H9 (cell line): ENCODE data around the gene HS6ST2. TPM values are rescaled to one million over a fixed set of nuclear protein-coding genes. Genes with fewer than 3 reads are reported as not detected.

Experiments
- DNase-seq: peaks from one replicate; pipeline ENCODE4 v3.0.0-alpha.2; 2017
- H2AFZ ChIP-seq: one replicate; pipeline ENCODE4 v1.6.1; 2013; ENCODE audit warnings: mild to moderate bottlenecking, low read length, control low read depth, moderate library complexity
- H2AK5ac ChIP-seq: 2 replicates; pipeline ENCODE4 v1.6.1; 2013; ENCODE audit warnings: low read length, control low read depth, mixed read lengths; ENCODE audit not compliant: insufficient read length
- H2BK120ac ChIP-seq: one replicate; pipeline ENCODE4 v1.6.1; 2013; ENCODE audit warnings: low read depth, mild to moderate bottlenecking, low read length, control low read depth, inconsistent platforms; ENCODE audit not compliant: poor library complexity, severe bottlenecking
- H2BK12ac ChIP-seq: 2 replicates; pipeline ENCODE4 v1.6.1; 2013; ENCODE audit warnings: low read length, control low read depth, mixed read lengths, low read depth; ENCODE audit not compliant: insufficient read length
- H2BK15ac ChIP-seq: 2 replicates; pipeline ENCODE4 v1.6.1; 2013; ENCODE audit warnings: low read depth, low read length, control low read depth
- H2BK20ac ChIP-seq: one replicate; pipeline ENCODE4 v1.6.1; 2013; ENCODE audit warnings: low read depth, mild to moderate bottlenecking, low read length, control low read depth, inconsistent platforms; ENCODE audit not compliant: poor library complexity, severe bottlenecking
- H2BK5ac ChIP-seq: 2 replicates; pipeline ENCODE4 v1.6.1; 2013; ENCODE audit warnings: low read length, control low read depth, mixed read lengths; ENCODE audit not compliant: insufficient read length
- H3K14ac ChIP-seq: 2 replicates; pipeline ENCODE4 v1.6.1; 2013; ENCODE audit warnings: low read length, control low read depth; ENCODE audit not compliant: insufficient read depth
- H3K18ac ChIP-seq: 2 replicates; pipeline ENCODE4 v1.6.1; 2013; ENCODE audit warnings: low read depth, mild to moderate bottlenecking, mixed read lengths, low read length, control low read depth; ENCODE audit not compliant: insufficient read length
- H3K23ac ChIP-seq: 2 replicates; pipeline ENCODE4 v1.6.1; 2013; ENCODE audit warnings: low read length, control low read depth, mixed read lengths, low read depth; ENCODE audit not compliant: insufficient read length
- H3K23me2 ChIP-seq: 2 replicates; pipeline ENCODE4 v1.6.1; 2013; ENCODE audit warnings: low read depth, mild to moderate bottlenecking, mixed read lengths, low read length, control low read depth; ENCODE audit not compliant: insufficient read length, poor library complexity, severe bottlenecking
- H3K27ac ChIP-seq: 2 replicates; pipeline ENCODE4 v1.5.1; 2013; ENCODE audit warnings: low read length, control low read depth, mixed read lengths, low read depth; ENCODE audit not compliant: insufficient read length
- H3K27me3 ChIP-seq: 2 replicates; pipeline ENCODE4 v1.6.1; 2013; ENCODE audit warnings: low read length, control low read depth, inconsistent platforms; ENCODE audit not compliant: insufficient read depth
- H3K4ac ChIP-seq: 2 replicates; pipeline ENCODE4 v1.6.1; 2013; ENCODE audit warnings: low read depth, mild to moderate bottlenecking, control low read depth, inconsistent platforms, low read length, moderate library complexity
- H3K4me1 ChIP-seq: 2 replicates; pipeline ENCODE4 v1.6.1; 2013; ENCODE audit warnings: low read length, control low read depth, inconsistent platforms; ENCODE audit not compliant: insufficient read depth
- H3K4me2 ChIP-seq: 2 replicates; pipeline ENCODE4 v1.6.1; 2013; ENCODE audit warnings: low read length, control low read depth, mixed read lengths; ENCODE audit not compliant: insufficient read length, insufficient read depth
- H3K56ac ChIP-seq: 2 replicates; pipeline ENCODE4 v1.6.1; 2013; ENCODE audit warnings: low read depth, mild to moderate bottlenecking, mixed read lengths, low read length, control low read depth; ENCODE audit not compliant: insufficient read length
- H3K79me1 ChIP-seq: 2 replicates; pipeline ENCODE4 v1.6.1; 2013; ENCODE audit warnings: low read depth, mild to moderate bottlenecking, moderate library complexity, low read length, control low read depth, inconsistent platforms; ENCODE audit not compliant: insufficient read depth, poor library complexity, severe bottlenecking
- H3K79me2 ChIP-seq: 2 replicates; pipeline ENCODE4 v1.6.1; 2013; ENCODE audit warnings: low read length, control low read depth, inconsistent platforms; ENCODE audit not compliant: insufficient read depth
- H3K9ac ChIP-seq: 2 replicates; pipeline ENCODE4 v1.6.1; 2013; ENCODE audit warnings: low read length, control low read depth, mixed read lengths; ENCODE audit not compliant: insufficient read length; ENCODE audit errors: extremely low read depth
- H3K9me3 ChIP-seq: one replicate; pipeline ENCODE4 v1.6.1; 2013; ENCODE audit warnings: low read depth, low read length, inconsistent platforms; ENCODE audit not compliant: control insufficient read depth
- H3T11ph ChIP-seq: one replicate; pipeline ENCODE4 v1.6.1; 2013; ENCODE audit warnings: mild to moderate bottlenecking, low read length, control low read depth, inconsistent platforms
- H4K20me1 ChIP-seq: one replicate; pipeline ENCODE4 v1.6.1; 2013; ENCODE audit not compliant: control insufficient read depth, insufficient read length, insufficient read depth
- H4K5ac ChIP-seq: 2 replicates; pipeline ENCODE4 v1.6.1; 2013; ENCODE audit warnings: low read depth, mild to moderate bottlenecking, mixed read lengths, low read length, control low read depth; ENCODE audit not compliant: insufficient read length
- H4K8ac ChIP-seq: replicated peaks from 2 replicates; pipeline ENCODE4 v1.6.1; 2013; ENCODE audit warnings: low read length, control low read depth, mixed read lengths, low read depth; ENCODE audit not compliant: insufficient read length
- H4K91ac ChIP-seq: 2 replicates; pipeline ENCODE4 v1.6.1; 2013; ENCODE audit warnings: low read depth, mild to moderate bottlenecking, moderate library complexity, mixed read lengths, low read length, control low read depth; ENCODE audit not compliant: insufficient read length
- H3K27ac Mint-ChIP-seq, 3 experiments: 2 replicates in 2 of 3; 3 replicates in 1 of 3; pipeline ENCODE4 v1.8.0; 2020 to 2021; ENCODE audit warnings: mixed read lengths in 3 of 3, mild to moderate bottlenecking in 1 of 3, moderate library complexity in 1 of 3
- H3K27me3 Mint-ChIP-seq: 2 replicates; pipeline ENCODE4 v1.8.0; 2021; ENCODE audit warnings: low read depth, mild to moderate bottlenecking, moderate library complexity, mixed read lengths
- H3K36me3 Mint-ChIP-seq, 3 experiments: 2 replicates in 2 of 3; 3 replicates in 1 of 3; pipeline ENCODE4 v1.8.0; 2020 to 2021; ENCODE audit warnings: low read depth in 3 of 3, mixed read lengths in 3 of 3; ENCODE audit not compliant: insufficient read depth in 1 of 3
- H3K4me1 Mint-ChIP-seq, 2 experiments: 2 replicates each; pipeline ENCODE4 v1.8.0; 2020; ENCODE audit warnings: mixed read lengths in 2 of 2
- H3K4me3 Mint-ChIP-seq, 2 experiments: 2 replicates in 1 of 2; 3 replicates in 1 of 2; pipeline ENCODE4 v1.8.0; 2020 to 2021; ENCODE audit warnings: mild to moderate bottlenecking in 2 of 2, mixed read lengths in 2 of 2, moderate library complexity in 1 of 2
- H3K9me3 Mint-ChIP-seq, 2 experiments: 2 replicates in 1 of 2; 3 replicates in 1 of 2; pipeline ENCODE4 v1.8.0; 2020; ENCODE audit warnings: mild to moderate bottlenecking in 2 of 2, mixed read lengths in 2 of 2, moderate library complexity in 1 of 2
- WGBS: extraction: QIAGEN DNeasy Blood & Tissue Kit; methylation state at CpG from one replicate; pipeline ENCODE4 v1.1.7; 2013; ENCODE audit warnings: missing lambda C conversion rate, low lambda C conversion rate, mixed read lengths; ENCODE audit not compliant: insufficient read length; ENCODE audit errors: extremely low coverage; 5-methylcytosine and 5-hydroxymethylcytosine counted together
- total RNA-seq: library from RNA; stranded (reverse); gene quantifications from 2 replicates; pipeline ENCODE4 v1.2.1, GENCODE V29; 2021
- TF ChIP-seq, protein P1 (sequence below): fragments of 200-600 bp; sonication (generic); conservative IDR thresholded peaks from 3 replicates; pipeline ENCODE4 v1.8.0; 2021; ENCODE audit warnings: antibody characterized with exemption, mild to moderate bottlenecking

HS6ST2 gene
- total RNA-seq, 1 experiment from 2014 or later: 4.8 TPM

DNA sequence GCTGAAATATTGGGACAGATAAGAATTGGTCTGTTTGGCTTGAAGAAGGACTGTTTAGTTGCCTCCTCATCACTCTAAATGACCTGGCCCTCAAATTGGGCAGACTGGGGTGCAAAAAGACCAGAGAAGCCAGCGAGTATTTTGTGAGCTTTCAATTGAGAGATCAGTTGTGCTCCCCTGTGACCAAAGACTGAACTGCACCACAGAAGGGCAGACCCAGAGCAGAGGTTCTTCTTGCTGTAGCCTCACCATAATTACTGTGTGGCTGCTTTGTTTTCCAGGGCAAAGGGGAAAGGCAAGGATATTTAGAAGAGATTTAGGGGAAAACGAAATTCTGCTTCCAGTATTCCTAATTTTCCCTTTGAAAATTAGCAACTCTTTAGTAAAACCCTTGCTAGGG lies 365.5 kb downstream of the HS6ST2 start:
- Mint-ChIP-seq H3K27ac (no peak overlapping the region; a peak in 1 of 7 replicates), H3K36me3 (no peaks in the 10 kb centered on the region), H3K4me1 (peaks cover 3 to 10% of the 10 kb centered on the region in 2 experiments; a peak in 3 of 4 replicates), H3K9me3 (no peaks in the 10 kb centered on the region; a peak in 1 of 5 replicates), H3K27me3 (no peaks in the 10 kb centered on the region), H3K4me3 (no peak overlapping the region)
- Histone ChIP-seq H4K5ac (no peak overlapping the region), H3T11ph (no peak overlapping the region), H3K14ac (no peak overlapping the region), H3K4me1 (no peaks in the 10 kb centered on the region), H2BK20ac (no peak overlapping the region), H3K56ac (no peak overlapping the region), H3K4me2 (no peak overlapping the region), H3K4ac (no peak overlapping the region), H3K79me1 (no peaks in the 10 kb centered on the region), H3K18ac (no peak overlapping the region), H4K8ac (no peak overlapping the region), H3K27ac (no peak overlapping the region), H2BK12ac (no peak overlapping the region), H4K91ac (no peak overlapping the region), H4K20me1 (no peaks in the 10 kb centered on the region), H2BK5ac (no peak overlapping the region), H3K79me2 (no peaks in the 10 kb centered on the region), H3K23me2 (no peaks in the 10 kb centered on the region), H2BK15ac (no peak overlapping the region), H2BK120ac (no peak overlapping the region), H3K23ac (no peak overlapping the region), H3K9ac (no peak overlapping the region), H3K27me3 (no peaks in the 10 kb centered on the region), H2AFZ (no peak overlapping the region), H2AK5ac (no peak overlapping the region), H3K9me3 (no peaks in the 10 kb centered on the region)
- no CpG with 5 or more reads among the region's 2 CpGs for WGBS
- DNase-seq: peak; percentile 29
- TF ChIP-seq, protein P1, sequence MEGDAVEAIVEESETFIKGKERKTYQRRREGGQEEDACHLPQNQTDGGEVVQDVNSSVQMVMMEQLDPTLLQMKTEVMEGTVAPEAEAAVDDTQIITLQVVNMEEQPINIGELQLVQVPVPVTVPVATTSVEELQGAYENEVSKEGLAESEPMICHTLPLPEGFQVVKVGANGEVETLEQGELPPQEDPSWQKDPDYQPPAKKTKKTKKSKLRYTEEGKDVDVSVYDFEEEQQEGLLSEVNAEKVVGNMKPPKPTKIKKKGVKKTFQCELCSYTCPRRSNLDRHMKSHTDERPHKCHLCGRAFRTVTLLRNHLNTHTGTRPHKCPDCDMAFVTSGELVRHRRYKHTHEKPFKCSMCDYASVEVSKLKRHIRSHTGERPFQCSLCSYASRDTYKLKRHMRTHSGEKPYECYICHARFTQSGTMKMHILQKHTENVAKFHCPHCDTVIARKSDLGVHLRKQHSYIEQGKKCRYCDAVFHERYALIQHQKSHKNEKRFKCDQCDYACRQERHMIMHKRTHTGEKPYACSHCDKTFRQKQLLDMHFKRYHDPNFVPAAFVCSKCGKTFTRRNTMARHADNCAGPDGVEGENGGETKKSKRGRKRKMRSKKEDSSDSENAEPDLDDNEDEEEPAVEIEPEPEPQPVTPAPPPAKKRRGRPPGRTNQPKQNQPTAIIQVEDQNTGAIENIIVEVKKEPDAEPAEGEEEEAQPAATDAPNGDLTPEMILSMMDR: peak; percentile 67
